Upper lobe of right lung (tissue), 1 donor: Measurements from ENCODE around the gene SERPINE1. TPM values are rescaled to one million over a fixed set of nuclear protein-coding genes. Genes with fewer than 3 reads are reported as not detected.

Experiments used
- ATAC-seq: fragments of 200-7000 bp; cut with Tn5 transposase; one replicate; pipeline ENCODE4 v1.9.1; 2020; ENCODE audit warnings: mild to moderate bottlenecking, moderate library complexity
- DNase-seq: peaks from one replicate; pipeline ENCODE4 v3.0.0-alpha.2; 2020
- H3K27ac ChIP-seq: fragments of 200-600 bp; one replicate; pipeline ENCODE4 v1.8.0; 2022
- H3K27me3 ChIP-seq: fragments of 200-600 bp; one replicate; pipeline ENCODE4 v1.8.0; 2022; ENCODE audit warnings: mild to moderate bottlenecking
- H3K36me3 ChIP-seq: fragments of 200-600 bp; one replicate; pipeline ENCODE4 v1.8.0; 2022
- H3K4me1 ChIP-seq: fragments of 200-600 bp; one replicate; pipeline ENCODE4 v1.8.0; 2022
- H3K4me3 ChIP-seq: fragments of 200-600 bp; one replicate; pipeline ENCODE4 v1.8.0; 2022; ENCODE audit warnings: mild to moderate bottlenecking
- H3K9me3 ChIP-seq: fragments of 200-600 bp; one replicate; pipeline ENCODE4 v1.8.0; 2022
- intact Hi-C: fragments of 100-400 bp; cut with DNase I; formaldehyde crosslinking; loops from one replicate; pipeline ENCODE4 v1.11.0; 2022
- microRNA-seq: library from miRNA; unstranded; fragments of <30 nt; microRNA quantifications from one replicate; pipeline ENCODE4 v1.2.0, GENCODE V29; 2020; ENCODE audit warnings: borderline microRNAs expressed
- total RNA-seq: library from RNA; stranded (reverse); fragmentation: NEBNext Ultra II Directional; extraction: Animal tissue kit (Norgen Biotek cat#: 25700); gene quantifications from one replicate; pipeline ENCODE4 v1.2.1, GENCODE V29; 2021
- TF ChIP-seq, protein P1 (sequence below): fragments of 200-600 bp; IDR thresholded peaks from one replicate; pipeline ENCODE4 v1.8.0; 2022; ENCODE audit warnings: antibody characterized with exemption
- donor health status: DM: no; HTN: yes; CAD: no; lungs with severe emphysema.

Gene SERPINE1
- total RNA-seq, 1 donor from 2014 or later = 13.7 TPM

DNA sequence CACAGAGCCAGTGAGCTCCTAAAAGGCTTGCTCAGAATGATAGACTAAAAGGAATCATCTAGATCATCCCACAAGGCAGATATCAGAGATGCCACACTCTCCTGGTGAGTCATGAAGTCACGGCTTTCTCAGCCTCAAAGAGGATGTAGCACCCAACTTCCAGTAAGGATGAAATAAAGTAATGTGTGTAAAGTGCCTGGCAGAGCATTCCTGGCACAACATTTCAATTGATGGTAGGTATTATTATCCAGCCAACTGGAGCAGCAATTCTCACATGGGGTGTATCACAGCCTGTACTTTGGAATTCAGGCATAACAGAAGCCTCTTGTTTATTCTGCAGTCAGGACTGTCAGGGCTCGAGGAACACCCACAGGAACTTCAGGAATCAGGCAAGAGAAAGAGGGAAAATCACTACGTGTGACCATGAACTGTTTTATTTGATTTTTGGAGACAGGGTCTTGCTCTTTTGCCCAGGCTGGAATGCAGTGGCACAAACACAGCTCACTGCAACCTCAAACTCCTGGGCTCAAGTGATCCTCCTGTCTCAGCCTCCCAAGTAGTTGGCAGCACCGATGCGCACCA, 58.4 kb downstream of the SERPINE1 start:
- H3K36me3 ChIP-seq = no peaks in the 10 kb centered on the region
- H3K27ac ChIP-seq = no peak overlapping the region
- H3K9me3 ChIP-seq = no peaks in the 10 kb centered on the region
- ATAC-seq (no peak), DNase-seq (no peak)
- no peak overlapping the region for H3K4me3 ChIP-seq
- TF ChIP-seq, protein P1, sequence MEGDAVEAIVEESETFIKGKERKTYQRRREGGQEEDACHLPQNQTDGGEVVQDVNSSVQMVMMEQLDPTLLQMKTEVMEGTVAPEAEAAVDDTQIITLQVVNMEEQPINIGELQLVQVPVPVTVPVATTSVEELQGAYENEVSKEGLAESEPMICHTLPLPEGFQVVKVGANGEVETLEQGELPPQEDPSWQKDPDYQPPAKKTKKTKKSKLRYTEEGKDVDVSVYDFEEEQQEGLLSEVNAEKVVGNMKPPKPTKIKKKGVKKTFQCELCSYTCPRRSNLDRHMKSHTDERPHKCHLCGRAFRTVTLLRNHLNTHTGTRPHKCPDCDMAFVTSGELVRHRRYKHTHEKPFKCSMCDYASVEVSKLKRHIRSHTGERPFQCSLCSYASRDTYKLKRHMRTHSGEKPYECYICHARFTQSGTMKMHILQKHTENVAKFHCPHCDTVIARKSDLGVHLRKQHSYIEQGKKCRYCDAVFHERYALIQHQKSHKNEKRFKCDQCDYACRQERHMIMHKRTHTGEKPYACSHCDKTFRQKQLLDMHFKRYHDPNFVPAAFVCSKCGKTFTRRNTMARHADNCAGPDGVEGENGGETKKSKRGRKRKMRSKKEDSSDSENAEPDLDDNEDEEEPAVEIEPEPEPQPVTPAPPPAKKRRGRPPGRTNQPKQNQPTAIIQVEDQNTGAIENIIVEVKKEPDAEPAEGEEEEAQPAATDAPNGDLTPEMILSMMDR = no peak
- intact Hi-C loops = no loop called here
- H3K4me1 ChIP-seq = no peaks in the 10 kb centered on the region
- peaks cover 25% of the 10 kb centered on the region for H3K27me3 ChIP-seq

DNA sequence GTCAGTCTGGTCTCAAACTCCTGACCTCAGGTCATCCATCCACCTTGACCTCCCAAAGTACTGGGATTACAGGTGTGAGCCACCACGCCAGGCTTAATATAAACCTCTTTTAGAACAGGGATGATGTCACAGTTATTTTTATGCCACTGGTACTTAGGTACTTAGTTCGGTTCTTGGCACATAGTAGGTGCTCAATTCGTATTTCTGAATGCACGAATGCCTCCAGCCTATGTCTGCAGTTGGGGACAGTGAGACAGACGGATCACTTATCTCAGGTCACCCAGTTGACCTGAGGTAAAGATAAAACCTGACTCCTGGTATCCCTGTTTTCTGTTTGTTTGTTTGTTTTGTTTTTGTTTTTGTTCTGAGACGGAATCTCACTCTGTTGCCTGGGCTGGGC, 59.3 kb downstream of the SERPINE1 start:
- Histone ChIP-seq H3K36me3 (no peaks in the 10 kb centered on the region), H3K27ac (no peak overlapping the region), H3K9me3 (no peaks in the 10 kb centered on the region), H3K27me3 (peaks cover 16% of the 10 kb centered on the region), H3K4me1 (no peaks in the 10 kb centered on the region), H3K4me3 (no peak overlapping the region)
- intact Hi-C loops = no loop called here
- TF ChIP-seq, protein P1 = no peak
- DNase-seq (no peak), ATAC-seq (no peak)

DNA sequence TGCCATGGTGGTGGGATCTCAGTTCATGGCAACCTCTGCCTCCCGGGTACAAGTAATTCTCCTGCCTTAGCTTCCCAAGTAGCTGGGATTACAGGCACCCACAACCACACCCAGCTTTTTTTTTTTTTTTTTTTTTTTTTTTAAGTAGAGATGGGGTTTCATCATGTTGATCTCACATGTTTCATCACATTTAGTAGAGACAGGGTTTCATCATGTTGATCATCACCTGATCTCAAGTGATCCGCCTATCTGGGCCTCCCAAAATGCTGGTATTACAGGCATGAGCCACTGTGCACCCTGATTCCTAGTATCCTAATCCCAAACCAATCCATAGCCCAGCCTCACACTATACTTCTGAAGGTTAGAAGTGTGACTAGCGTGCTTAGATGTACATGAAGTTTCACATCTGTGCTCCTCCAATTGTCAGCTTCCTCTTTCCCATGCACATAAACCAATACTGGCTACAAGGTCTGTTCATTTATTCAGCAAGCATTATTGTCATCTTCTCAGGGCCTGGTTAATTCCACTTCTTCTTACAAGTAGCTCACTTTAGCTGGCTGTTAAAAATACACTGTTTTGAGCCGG, 60.0 kb downstream of the SERPINE1 start:
- TF ChIP-seq, protein P1 = no peak
- Histone ChIP-seq H3K9me3 (no peaks in the 10 kb centered on the region), H3K4me1 (no peaks in the 10 kb centered on the region), H3K27me3 (peaks cover 9% of the 10 kb centered on the region), H3K27ac (no peak overlapping the region), H3K36me3 (no peaks in the 10 kb centered on the region), H3K4me3 (no peak overlapping the region)
- intact Hi-C loops = no loop called here
- DNase-seq (no peak), ATAC-seq (no peak)

Small RNAs within 50 kb of the gene (microRNA-seq; reads per million reads assigned to microRNA genes)
- not detected for gene MIR4653

Other genes starting within 250 kb of the SERPINE1 start
- gene UFSP1, start 237.4 kb upstream of the SERPINE1 start, total RNA-seq = 3.1 TPM
- gene ACHE, start 231.2 kb upstream of the SERPINE1 start, total RNA-seq = 2.9 TPM
- 2.7 TPM for gene MUC3A, start 177.6 kb upstream of the SERPINE1 start, total RNA-seq
- gene MUC12, start 157.5 kb upstream of the SERPINE1 start, total RNA-seq = not detected
- not detected for gene MUC17, start 107.0 kb upstream of the SERPINE1 start, total RNA-seq
- 60.9 TPM for gene TRIM56, start 41.6 kb upstream of the SERPINE1 start, total RNA-seq
- gene AP1S1, start 27.4 kb downstream of the SERPINE1 start, total RNA-seq = 24.0 TPM
- not detected for gene VGF, start 38.5 kb downstream of the SERPINE1 start, total RNA-seq
- gene NAT16, start 53.2 kb downstream of the SERPINE1 start, total RNA-seq = not detected
- not detected for gene MOGAT3, start 73.9 kb downstream of the SERPINE1 start, total RNA-seq
- gene PLOD3, start 90.5 kb downstream of the SERPINE1 start, total RNA-seq = 82.1 TPM
- gene ZNHIT1, start 91.1 kb downstream of the SERPINE1 start, total RNA-seq = 51.9 TPM
- 17.7 TPM for gene CLDN15, start 110.7 kb downstream of the SERPINE1 start, total RNA-seq
- 147 TPM for gene FIS1, start 118.0 kb downstream of the SERPINE1 start, total RNA-seq
- gene IFT22, start 194.7 kb downstream of the SERPINE1 start, total RNA-seq = 16.2 TPM
- gene COL26A1, start 235.8 kb downstream of the SERPINE1 start, total RNA-seq = 0.58 TPM